Raji (cell line): ENCODE measurements around the gene ZBTB7B.

Experiments used
- POLR2A ChIP-seq: IDR thresholded peaks from 2 replicates; pipeline ENCODE4 v1.6.1; 2011; ENCODE audit warnings: low read depth, low read length, control low read depth; ENCODE audit not compliant: insufficient read depth

ZBTB7B gene

GRCh38 chr1:155029513-155030242 lies 27.1 kb downstream of the ZBTB7B start:
- TF ChIP-seq POLR2A, result no peak

DNA sequence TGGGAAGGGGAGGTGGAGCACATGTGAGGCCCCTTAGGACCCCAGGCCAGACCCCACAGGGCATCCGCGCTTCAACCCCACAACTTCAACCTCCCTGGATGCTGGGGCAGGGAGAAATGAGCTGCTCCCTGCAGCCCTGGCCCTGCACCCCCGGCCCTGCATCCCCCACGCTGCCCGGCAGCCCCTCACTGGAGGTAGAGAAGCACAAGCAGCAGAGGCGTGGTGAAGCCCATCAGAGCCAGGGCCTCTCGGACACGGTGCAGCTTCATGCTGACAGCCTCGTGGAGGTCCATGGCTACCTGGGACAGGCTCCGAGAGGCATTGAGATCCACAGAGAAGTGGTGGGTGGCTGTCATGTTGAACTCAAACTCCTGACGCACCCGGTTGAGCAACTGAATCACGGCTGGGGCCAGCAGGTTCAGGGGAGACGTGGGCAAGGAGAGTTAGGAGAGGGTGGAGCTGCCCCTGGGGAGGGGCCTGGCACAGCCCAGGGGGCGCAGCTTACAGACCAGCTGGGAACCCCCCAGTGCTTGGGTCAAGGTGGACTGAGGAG lies 27.7 kb downstream of the ZBTB7B start:
- TF ChIP-seq POLR2A, result no peak

GRCh38 chr1:155030899-155031298 lies 28.3 kb downstream of the ZBTB7B start:
- no peak for TF ChIP-seq POLR2A

- no peak for TF ChIP-seq POLR2A
Measured at GRCh38 chr1:155032886-155033285, 30.3 kb downstream of the ZBTB7B start.

DNA sequence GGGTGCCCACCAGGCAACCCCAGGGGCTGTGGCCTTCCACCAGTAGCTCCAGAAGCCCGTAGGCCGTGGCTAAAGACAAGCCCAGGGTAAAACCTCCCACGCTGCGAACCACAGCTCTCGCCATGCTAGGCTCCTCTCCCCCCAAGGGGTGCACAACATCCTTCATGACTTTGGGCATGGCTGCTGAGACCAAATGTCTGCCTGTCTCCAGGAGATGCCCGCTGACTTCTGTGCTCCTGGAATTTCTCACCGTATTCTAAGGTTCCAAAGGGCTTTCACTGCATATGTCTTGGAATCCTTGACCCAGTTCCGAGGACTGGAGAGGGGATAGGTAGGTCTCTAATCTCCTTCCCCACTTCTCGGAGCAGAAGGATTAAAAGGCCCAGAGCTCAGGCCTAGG lies 30.9 kb downstream of the ZBTB7B start, which contains the start of the genes DCST1 and DCST2:
Gene DCST1, plus strand, starts transcription at position 301 of the 400 bp plus-strand sequence. CDS start 213 bp downstream, outside the sequence.
Gene DCST2, minus strand, starts transcription at position 258 of the 400 bp plus-strand sequence. Its CDS starts 80 bp downstream, at position 178.
- TF ChIP-seq POLR2A, result no peak

GRCh38 chr1:155034318-155035208 lies 32.0 kb downstream of the ZBTB7B start:
- TF ChIP-seq POLR2A, result no peak

- TF ChIP-seq POLR2A, result no peak
Measured at GRCh38 chr1:155035936-155036335, 33.3 kb downstream of the ZBTB7B start.

DNA sequence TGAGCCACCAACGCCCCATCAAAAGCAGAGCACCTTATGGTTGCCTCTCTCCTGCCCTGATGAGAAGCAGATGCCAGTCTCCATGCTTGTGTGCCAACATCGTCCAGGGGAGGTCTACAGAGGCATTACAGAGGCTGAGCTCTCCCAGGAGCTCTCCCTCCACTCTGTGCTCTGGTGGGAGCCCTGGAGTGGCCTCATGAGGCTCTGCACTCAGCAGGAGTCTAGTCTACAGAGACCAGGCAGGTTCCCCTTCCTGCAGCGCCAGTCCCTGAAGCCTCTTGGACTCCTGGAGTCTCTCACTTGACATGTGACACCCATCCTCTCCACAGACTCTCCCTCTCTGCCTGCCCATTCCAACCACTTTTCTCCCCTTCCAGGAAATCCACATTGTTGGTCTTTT lies 34.4 kb downstream of the ZBTB7B start:
- no peak for TF ChIP-seq POLR2A

- no peak for TF ChIP-seq POLR2A
Measured at GRCh38 chr1:155037851-155038441, 35.3 kb downstream of the ZBTB7B start.

DNA sequence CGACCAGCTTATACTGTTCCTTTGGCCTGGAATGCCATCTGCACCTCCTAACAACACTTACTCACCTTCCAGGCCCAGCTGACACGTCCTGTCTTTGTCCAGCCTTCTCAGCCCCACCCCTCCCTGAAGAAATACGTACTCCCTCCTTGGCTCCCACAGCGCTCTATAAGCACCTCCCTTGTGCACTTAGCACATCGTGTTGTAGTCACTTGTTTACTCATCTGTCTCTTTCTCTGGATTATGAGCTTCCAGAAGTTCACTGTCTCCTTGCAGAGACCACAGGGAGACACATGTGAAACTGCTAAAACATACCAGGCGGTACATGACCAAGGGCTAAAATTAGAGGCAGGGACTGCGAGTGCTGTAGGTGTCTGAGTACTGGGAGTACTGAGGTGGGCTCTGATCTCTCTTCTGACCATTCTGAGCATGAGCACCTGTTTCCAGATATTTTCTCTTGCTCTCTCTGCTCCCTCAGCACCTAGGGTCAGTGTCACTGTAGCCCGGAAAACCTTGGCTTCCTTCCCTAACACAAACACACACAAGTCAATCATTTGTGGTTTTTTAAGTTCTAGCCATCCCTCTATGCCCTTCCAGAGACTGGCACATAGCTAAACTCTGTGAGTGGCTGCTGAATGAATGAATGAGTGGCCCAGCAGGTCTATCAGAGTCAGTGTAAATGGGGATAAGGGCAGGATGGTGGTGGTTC lies 36.2 kb downstream of the ZBTB7B start:
- TF ChIP-seq POLR2A, result no peak

DNA sequence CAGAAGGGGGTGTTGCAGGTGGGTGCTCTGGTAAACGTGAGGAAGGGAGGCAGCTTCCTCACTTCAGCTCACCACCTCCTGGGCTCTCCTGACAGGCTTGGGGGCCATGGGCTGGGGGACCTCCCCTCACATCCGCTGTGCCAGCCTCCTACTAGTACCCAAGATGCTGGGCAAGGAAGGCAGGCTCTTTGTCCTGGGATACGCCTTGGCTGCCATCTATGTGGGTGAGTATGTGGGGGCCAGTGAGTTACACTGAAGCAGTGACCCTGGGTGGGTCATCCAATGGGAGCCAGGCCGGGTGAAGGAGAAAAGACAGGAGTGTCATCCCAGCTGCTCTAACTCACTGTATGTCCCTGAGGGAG lies 36.7 kb downstream of the ZBTB7B start:
- no peak for TF ChIP-seq POLR2A

- no peak for TF ChIP-seq POLR2A
Measured at GRCh38 chr1:155040358-155041093, 37.9 kb downstream of the ZBTB7B start.

DNA sequence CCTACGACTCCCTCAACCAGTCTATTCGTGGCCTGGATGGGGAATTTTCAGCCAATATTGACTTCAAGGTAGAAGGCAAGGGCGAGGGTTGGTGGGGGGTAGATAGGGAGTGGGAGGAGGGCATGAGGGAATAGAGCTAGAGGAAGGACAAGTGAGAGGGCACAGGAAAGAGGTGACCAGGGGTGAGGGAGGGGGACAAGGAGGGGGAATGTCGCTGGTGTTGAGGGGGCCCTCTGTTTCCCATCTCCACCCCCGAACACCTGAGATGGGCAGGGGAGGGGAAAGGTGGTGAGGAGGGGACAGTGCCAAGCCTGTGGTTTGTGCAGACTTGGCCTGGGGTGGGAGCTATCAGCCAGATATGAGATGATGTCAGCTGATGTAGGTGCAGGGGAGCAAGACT lies 40.2 kb downstream of the ZBTB7B start:
- TF ChIP-seq POLR2A, result no peak

GRCh38 chr1:155043301-155043702 lies 40.7 kb downstream of the ZBTB7B start:
- no peak for TF ChIP-seq POLR2A
